ENCODE measurements around the gene ANGPTL4. TPM values are rescaled to one million over a fixed set of nuclear protein-coding genes. Genes with fewer than 3 reads are reported as not detected.

Gene ANGPTL4
- total and polyA plus RNA-seq, 2 of the 13 experiments (the other 11 are each of a cell fraction or from before 2014, with no cell fraction given), result 0.80 to 21.7 TPM

GRCh38 chr19:8363803-8364771 is at the start of gene ANGPTL4 (continued):
- TF ChIP-seq KIAA2018 (CRISPR knock-in tag; IDR thresholded peaks at IDR 0.05; ENCODE audit: borderline replicate concordance) (no peak), ZNF329 (CRISPR knock-in tag; IDR thresholded peaks at IDR 0.05; ENCODE audit: low read depth) (no peak), PHB2 (IDR thresholded peaks at IDR 0.05; ENCODE audit: partially characterized antibody) (no peak), SOX6 (IDR thresholded peaks at IDR 0.05) (no peak), SOX6 (CRISPR knock-in tag; IDR thresholded peaks at IDR 0.05) (no peak), ZNF260 (CRISPR knock-in tag; IDR thresholded peaks at IDR 0.05; ENCODE audit: borderline replicate concordance, low read depth) (no peak), ZNF354B (CRISPR knock-in tag; IDR thresholded peaks at IDR 0.05) (no peak), ZNF501 (CRISPR knock-in tag; IDR thresholded peaks at IDR 0.05) (peak; percentile 64), ERF (CRISPR knock-in tag; IDR thresholded peaks at IDR 0.05) (no peak), ZNF3 (CRISPR knock-in tag; IDR thresholded peaks at IDR 0.05) (no peak), LRRFIP1 (CRISPR knock-in tag; conservative IDR thresholded peaks at IDR 0.05) (no peak), XRCC5 (optimal IDR thresholded peaks at IDR 0.05; ENCODE audit: low read length) (peak; percentile 22), ARNTL (CRISPR knock-in tag; IDR thresholded peaks at IDR 0.05) (peak; percentile 40; the same call in 1 of the 2 replicates), GZF1 (CRISPR knock-in tag; IDR thresholded peaks at IDR 0.05) (peak; percentile 70; the same call in 1 of the 2 replicates), ARID3A (IDR thresholded peaks at IDR 0.05; ENCODE audit: low read depth, low read length) (no peak)
